Tibial nerve (tissue), 4 donors: ENCODE results near the gene HDDC3. TPM values are rescaled to one million over a fixed set of nuclear protein-coding genes. Genes with fewer than 3 reads are reported as not detected.

Experiments
- DNase-seq, 2 donors: peaks; one replicate each; pipeline ENCODE4 v3.0.0-alpha.2; 2019; ENCODE audit warnings: low spot score in 2 of 2
- H3K27ac ChIP-seq, 4 donors: fragments of 200-600 bp; sonication (generic) in 3 of 4; one replicate each; pipeline ENCODE4 v1.5.1; 2017 to 2019; ENCODE audit warnings: mild to moderate bottlenecking in 1 of 4
- H3K27me3 ChIP-seq, 2 donors: fragments of 200-600 bp; sonication (generic) in 1 of 2; one replicate each; pipeline versions ENCODE4 v1.5.1 to v1.6.0; 2017 to 2019
- H3K36me3 ChIP-seq, 3 donors: fragments of 200-600 bp; sonication (generic); one replicate each; pipeline ENCODE4 v1.5.1; 2018 to 2019
- H3K4me1 ChIP-seq, 4 donors: fragments of 200-600 bp; sonication (generic) in 3 of 4; one replicate each; pipeline ENCODE4 v1.5.1; 2017 to 2019
- H3K4me3 ChIP-seq, 4 donors: fragments of 200-600 bp; sonication (generic) in 3 of 4; one replicate each; pipeline ENCODE4 v1.5.1; 2017 to 2019; ENCODE audit warnings: mild to moderate bottlenecking in 1 of 4, moderate library complexity in 1 of 4
- H3K9me3 ChIP-seq, 4 donors: fragments of 200-600 bp; sonication (generic) in 3 of 4; one replicate each; pipeline ENCODE4 v1.5.1; 2017 to 2019
- CTCF ChIP-seq, 5 experiments: fragments of 200-600 bp in 3 of 5; fragments of 450-650 bp in 2 of 5; sonication (generic) in 3 of 5; IDR thresholded peaks; one replicate each; pipeline ENCODE4 v1.5.1; 2016 to 2019; ENCODE audit warnings: antibody characterized with exemption in 5 of 5, mild to moderate bottlenecking in 3 of 5, moderate library complexity in 2 of 5
- EP300 ChIP-seq, 2 donors: sonication (generic); formaldehyde crosslinking; IDR thresholded peaks; one replicate each; pipeline ENCODE4 v1.6.1; 2017; ENCODE audit warnings: antibody characterized with exemption in 2 of 2, mild to moderate bottlenecking in 1 of 2
- POLR2A ChIP-seq, 2 donors: fragments of 450-650 bp; IDR thresholded peaks; one replicate each; pipeline ENCODE4 v1.6.1; 2017; ENCODE audit warnings: antibody characterized with exemption in 2 of 2, mild to moderate bottlenecking in 2 of 2, moderate library complexity in 2 of 2
- WGBS, 2 donors: methylation state at CpG; one replicate each; pipeline ENCODE4 v1.1.5; 2018; 5-methylcytosine and 5-hydroxymethylcytosine counted together
- total RNA-seq, 4 donors: library from RNA; depleted of rRNA; stranded (reverse); fragments of >200 nt; gene quantifications; one replicate each; pipeline ENCODE4 v1.1.0, GENCODE V29; 2016

HDDC3 gene
- total RNA-seq, 4 donors from 2014 or later, result 16.5 to 22.5 (median 18.7) TPM

GRCh38 chr15:90904746-90905145 is 27.6 kb downstream of the HDDC3 start:
- peaks cover 0 to 39% (median 32%) of the 10 kb centered on the region in 3 donors for H3K36me3 ChIP-seq
- H3K9me3 ChIP-seq, result no peaks in the 10 kb centered on the region
- DNase-seq, result no peak
- H3K4me1 ChIP-seq, result peaks cover 0 to 75% (median 59%) of the 10 kb centered on the region in 4 donors
- no peaks in the 10 kb centered on the region for H3K27me3 ChIP-seq
- no peak overlapping the region for H3K4me3 ChIP-seq
- 84 to 90% methylated on average over 9 of the region's 9 CpGs for WGBS, 2 donors
- TF ChIP-seq CTCF (IDR thresholded peaks at IDR 0.05), result no peak
- TF ChIP-seq EP300 (IDR thresholded peaks at IDR 0.05), result no peak
- TF ChIP-seq POLR2A (IDR thresholded peaks at IDR 0.05), result no peak
- peak overlapping the region in 3 of 4 donors; percentile 52 to 96 (median 94) for H3K27ac ChIP-seq

GRCh38 chr15:90903733-90904536 is 28.4 kb downstream of the HDDC3 start:
- peak overlapping the region; percentile 84 to 96 (median 95) for H3K27ac ChIP-seq
- WGBS, 2 donors, result 40 to 56% methylated on average over 17 to 18 of the region's 18 CpGs
- DNase-seq, result no peak
- H3K4me3 ChIP-seq, result peak overlapping the region; percentile 64 to 87 (median 80)
- peaks cover 0 to 31% (median 30%) of the 10 kb centered on the region in 3 donors for H3K36me3 ChIP-seq
- H3K9me3 ChIP-seq, result no peaks in the 10 kb centered on the region
- peaks cover 0 to 67% (median 54%) of the 10 kb centered on the region in 4 donors for H3K4me1 ChIP-seq
- TF ChIP-seq POLR2A (IDR thresholded peaks at IDR 0.05), result no peak
- no peak for TF ChIP-seq CTCF (IDR thresholded peaks at IDR 0.05)
- TF ChIP-seq EP300 (IDR thresholded peaks at IDR 0.05), result no peak
- H3K27me3 ChIP-seq, result no peaks in the 10 kb centered on the region

- no peak for DNase-seq
- H3K4me1 ChIP-seq, result peaks cover 0 to 58% (median 46%) of the 10 kb centered on the region in 4 donors
- no peaks in the 10 kb centered on the region for H3K9me3 ChIP-seq
- peak in 1 of 2 donors; percentile 64 for TF ChIP-seq EP300 (IDR thresholded peaks at IDR 0.05)
- TF ChIP-seq CTCF (IDR thresholded peaks at IDR 0.05), result peak in 1 of 5 experiments; percentile 9
- TF ChIP-seq POLR2A (IDR thresholded peaks at IDR 0.05), result no peak
- peaks cover 0 to 31% (median 30%) of the 10 kb centered on the region in 3 donors for H3K36me3 ChIP-seq
- WGBS, 2 donors, result 1% methylated on average over 5 to 47 of the region's 81 CpGs
- H3K27ac ChIP-seq, result peak within 1 kb of the TSS; percentile 84 to 96 (median 95)
- peak within 1 kb of the TSS; percentile 64 to 87 (median 80) for H3K4me3 ChIP-seq
- no peaks in the 10 kb centered on the region for H3K27me3 ChIP-seq
Observed at GRCh38 chr15:90902840-90903732, 29.3 kb downstream of the HDDC3 start, which contains the start of gene MAN2A2. TSS of gene MAN2A2 (plus strand) at chr15:90903302. CDS start at chr15:90904208, 906 bp downstream.

GRCh38 chr15:90902040-90902839 is 30.1 kb downstream of the HDDC3 start:
- TF ChIP-seq POLR2A (IDR thresholded peaks at IDR 0.05), result peak; percentile 29 to 55
- peak; percentile 64 to 95 (median 86) for TF ChIP-seq CTCF (IDR thresholded peaks at IDR 0.05)
- peak in 1 of 2 donors; percentile 78 for TF ChIP-seq EP300 (IDR thresholded peaks at IDR 0.05)
- 0% methylated on average over 31 to 52 of the region's 71 CpGs for WGBS, 2 donors
- H3K4me3 ChIP-seq, result peak overlapping the region; percentile 55 to 87 (median 78)
- DNase-seq, result peak; percentile 61 to 75
- no peaks in the 10 kb centered on the region for H3K9me3 ChIP-seq
- no peaks in the 10 kb centered on the region for H3K27me3 ChIP-seq
- peaks cover 0 to 27% (median 23%) of the 10 kb centered on the region in 3 donors for H3K36me3 ChIP-seq
- peaks cover 0 to 50% (median 38%) of the 10 kb centered on the region in 4 donors for H3K4me1 ChIP-seq
- peak overlapping the region; percentile 47 to 94 (median 91) for H3K27ac ChIP-seq
